Colonic mucosa (tissue), 4 donors: ENCODE measurements around the gene RAD18. TPM values are rescaled to one million over a fixed set of nuclear protein-coding genes. Genes with fewer than 3 reads are reported as not detected.

Experiments used
- DNase-seq: peaks from one replicate; pipeline ENCODE4 v3.0.0-alpha.2; 2020
- H3K27ac ChIP-seq: fragments of 200-600 bp; one replicate; pipeline ENCODE4 v1.8.0; 2021
- H3K27me3 ChIP-seq: fragments of 200-600 bp; one replicate; pipeline ENCODE4 v1.8.0; 2021
- H3K36me3 ChIP-seq: fragments of 200-600 bp; one replicate; pipeline ENCODE4 v1.8.0; 2021
- H3K4me1 ChIP-seq: fragments of 200-600 bp; one replicate; pipeline ENCODE4 v1.8.0; 2021; ENCODE audit warnings: mild to moderate bottlenecking
- H3K4me3 ChIP-seq: fragments of 200-600 bp; one replicate; pipeline ENCODE4 v1.8.0; 2021
- H3K9ac ChIP-seq, 2 donors: one replicate each; pipeline ENCODE4 v1.7.0; 2013; ENCODE audit warnings: control low read depth in 2 of 2, low read depth in 2 of 2, low read length in 2 of 2
- H3K9me3 ChIP-seq: fragments of 200-600 bp; one replicate; pipeline ENCODE4 v1.8.0; 2021
- intact Hi-C: fragments of 100-400 bp; cut with DNase I; formaldehyde crosslinking; loops from one replicate; pipeline ENCODE4 v1.14.1; 2022
- total RNA-seq, 2 donors: library from RNA; stranded (reverse); fragmentation: NEBNext Ultra II Directional in 1 of 2; extraction: Animal tissue kit (Norgen Biotek cat#: 25700) in 1 of 2; gene quantifications; one replicate each; pipeline ENCODE4 v1.2.1, GENCODE V29; 2021
- TF ChIP-seq, protein P1 (sequence below): fragments of 200-600 bp; IDR thresholded peaks from one replicate; pipeline ENCODE4 v1.8.0; 2022; ENCODE audit warnings: antibody characterized with exemption, mild to moderate bottlenecking
- donor health status: healthy.
- donor health status: DM: no; HTN: no; CAD: no.
- donor health status: DM: no; HTN: no; CAD: no.

RAD18 gene, protein sequence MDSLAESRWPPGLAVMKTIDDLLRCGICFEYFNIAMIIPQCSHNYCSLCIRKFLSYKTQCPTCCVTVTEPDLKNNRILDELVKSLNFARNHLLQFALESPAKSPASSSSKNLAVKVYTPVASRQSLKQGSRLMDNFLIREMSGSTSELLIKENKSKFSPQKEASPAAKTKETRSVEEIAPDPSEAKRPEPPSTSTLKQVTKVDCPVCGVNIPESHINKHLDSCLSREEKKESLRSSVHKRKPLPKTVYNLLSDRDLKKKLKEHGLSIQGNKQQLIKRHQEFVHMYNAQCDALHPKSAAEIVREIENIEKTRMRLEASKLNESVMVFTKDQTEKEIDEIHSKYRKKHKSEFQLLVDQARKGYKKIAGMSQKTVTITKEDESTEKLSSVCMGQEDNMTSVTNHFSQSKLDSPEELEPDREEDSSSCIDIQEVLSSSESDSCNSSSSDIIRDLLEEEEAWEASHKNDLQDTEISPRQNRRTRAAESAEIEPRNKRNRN
- 10 to 100 TPM; 12.2 to 25.9 TPM for total RNA-seq

DNA sequence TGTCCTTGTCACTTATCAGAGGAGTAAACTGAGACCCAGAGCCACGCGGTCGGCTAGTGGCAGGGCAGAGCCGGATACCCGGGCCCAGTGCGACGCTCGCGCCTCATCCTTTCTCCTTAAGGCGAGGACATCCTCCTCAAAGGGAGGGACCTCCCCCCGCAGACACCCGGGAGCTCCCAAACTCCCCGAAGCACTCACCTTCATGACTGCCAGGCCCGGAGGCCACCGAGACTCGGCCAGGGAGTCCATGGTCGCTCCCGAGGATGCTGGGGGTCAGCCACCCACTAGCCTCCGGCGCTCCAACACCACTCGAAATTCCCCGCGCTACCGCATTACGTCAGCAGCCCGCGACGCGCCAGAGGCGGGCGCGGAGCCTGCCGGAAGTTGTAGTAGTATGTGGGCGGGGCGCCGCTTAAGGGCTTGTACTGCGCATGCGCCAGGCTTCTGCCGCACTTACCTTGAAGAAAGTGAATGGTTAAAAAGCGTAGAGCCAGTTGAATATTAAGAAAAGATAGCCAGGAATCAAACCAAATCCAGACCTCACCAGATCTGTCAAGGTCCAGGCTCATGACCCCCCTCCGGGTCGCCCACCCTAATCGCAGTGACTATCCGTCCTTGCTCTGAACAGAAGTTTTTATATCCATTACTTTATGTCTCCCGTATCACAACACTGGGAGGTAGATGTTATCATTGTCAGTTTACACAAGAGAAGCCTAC, at the start of gene RAD18:
Gene RAD18 (minus strand): TSS at position 336 of the 717 bp plus-strand sequence. CDS start 87 bp downstream, at position 249.
- Histone ChIP-seq H3K36me3 (no peaks in the 10 kb centered on the region), H3K27ac (peak within 1 kb of the TSS; percentile 81), H3K4me1 (peaks cover 7% of the 10 kb centered on the region), H3K27me3 (no peaks in the 10 kb centered on the region), H3K9ac (peak within 1 kb of the TSS; percentile 57 to 68), H3K4me3 (peak within 1 kb of the TSS; percentile 86), H3K9me3 (no peaks in the 10 kb centered on the region)
- DNase-seq, result peak; percentile 94
- TF ChIP-seq, protein P1, sequence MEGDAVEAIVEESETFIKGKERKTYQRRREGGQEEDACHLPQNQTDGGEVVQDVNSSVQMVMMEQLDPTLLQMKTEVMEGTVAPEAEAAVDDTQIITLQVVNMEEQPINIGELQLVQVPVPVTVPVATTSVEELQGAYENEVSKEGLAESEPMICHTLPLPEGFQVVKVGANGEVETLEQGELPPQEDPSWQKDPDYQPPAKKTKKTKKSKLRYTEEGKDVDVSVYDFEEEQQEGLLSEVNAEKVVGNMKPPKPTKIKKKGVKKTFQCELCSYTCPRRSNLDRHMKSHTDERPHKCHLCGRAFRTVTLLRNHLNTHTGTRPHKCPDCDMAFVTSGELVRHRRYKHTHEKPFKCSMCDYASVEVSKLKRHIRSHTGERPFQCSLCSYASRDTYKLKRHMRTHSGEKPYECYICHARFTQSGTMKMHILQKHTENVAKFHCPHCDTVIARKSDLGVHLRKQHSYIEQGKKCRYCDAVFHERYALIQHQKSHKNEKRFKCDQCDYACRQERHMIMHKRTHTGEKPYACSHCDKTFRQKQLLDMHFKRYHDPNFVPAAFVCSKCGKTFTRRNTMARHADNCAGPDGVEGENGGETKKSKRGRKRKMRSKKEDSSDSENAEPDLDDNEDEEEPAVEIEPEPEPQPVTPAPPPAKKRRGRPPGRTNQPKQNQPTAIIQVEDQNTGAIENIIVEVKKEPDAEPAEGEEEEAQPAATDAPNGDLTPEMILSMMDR, result no peak
- intact Hi-C loops, result no loop called here

DNA sequence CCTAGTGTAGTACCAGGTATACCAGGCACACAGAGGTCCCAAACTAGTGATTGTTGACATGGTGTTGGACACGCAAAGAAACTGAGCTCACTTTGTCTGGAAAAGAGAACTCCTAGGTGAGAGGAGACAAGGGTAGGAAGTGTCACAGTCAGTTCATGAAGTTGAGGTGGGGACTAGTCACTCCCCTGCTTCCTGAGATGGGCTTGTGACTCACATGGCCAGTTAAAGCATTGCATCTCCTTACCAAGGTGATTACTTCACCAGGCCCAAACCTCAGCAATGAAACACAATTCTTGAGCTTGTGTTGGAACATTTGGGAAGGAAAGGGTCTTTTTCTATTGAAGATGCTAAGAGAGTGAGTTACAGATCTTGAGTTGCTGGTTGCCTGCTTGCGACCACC, 49.2 kb upstream of the RAD18 start:
- H3K4me1 ChIP-seq, result no peaks in the 10 kb centered on the region
- no peaks in the 10 kb centered on the region for H3K27me3 ChIP-seq
- no peak overlapping the region for H3K4me3 ChIP-seq
- no peak overlapping the region for H3K27ac ChIP-seq
- no peak for DNase-seq
- TF ChIP-seq, protein P1, result no peak
- H3K36me3 ChIP-seq, result no peaks in the 10 kb centered on the region
- H3K9me3 ChIP-seq, result no peaks in the 10 kb centered on the region
- intact Hi-C loops, result no loop called here
- no peak overlapping the region for H3K9ac ChIP-seq

DNA sequence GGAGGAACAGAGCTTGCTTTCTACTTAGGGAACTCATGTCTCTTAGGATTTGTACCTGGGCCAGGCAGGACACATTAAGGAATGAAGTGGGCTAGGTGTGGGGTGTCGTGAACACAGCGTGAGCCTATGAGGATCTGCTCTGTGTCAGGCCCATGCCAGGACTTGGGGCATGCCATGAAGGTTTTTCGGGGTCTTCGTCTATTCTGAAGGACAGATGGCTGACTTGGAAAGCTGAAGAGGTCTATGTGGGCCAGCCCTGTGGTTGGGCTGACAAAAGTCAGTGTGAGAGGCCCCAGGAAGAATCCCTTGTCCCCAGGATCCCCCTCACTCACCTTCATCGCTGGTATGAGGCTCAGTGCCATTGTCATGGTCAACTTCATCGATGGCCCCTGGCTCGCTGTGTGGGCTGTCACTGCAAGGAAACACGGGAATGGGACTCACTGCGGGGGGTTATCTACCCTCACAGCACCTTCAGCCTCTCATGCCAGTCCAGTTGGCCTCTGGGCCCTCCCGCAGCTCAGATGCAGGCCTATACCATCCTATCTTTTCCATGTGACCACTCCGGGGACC, 46.8 kb upstream of the RAD18 start:
- Histone ChIP-seq H3K4me3 (no peak overlapping the region), H3K9me3 (no peaks in the 10 kb centered on the region), H3K36me3 (no peaks in the 10 kb centered on the region), H3K9ac (no peak overlapping the region), H3K27ac (no peak overlapping the region), H3K27me3 (no peaks in the 10 kb centered on the region), H3K4me1 (no peaks in the 10 kb centered on the region)
- intact Hi-C loops, result no loop called here
- DNase-seq, result no peak
- TF ChIP-seq, protein P1, result no peak

DNA sequence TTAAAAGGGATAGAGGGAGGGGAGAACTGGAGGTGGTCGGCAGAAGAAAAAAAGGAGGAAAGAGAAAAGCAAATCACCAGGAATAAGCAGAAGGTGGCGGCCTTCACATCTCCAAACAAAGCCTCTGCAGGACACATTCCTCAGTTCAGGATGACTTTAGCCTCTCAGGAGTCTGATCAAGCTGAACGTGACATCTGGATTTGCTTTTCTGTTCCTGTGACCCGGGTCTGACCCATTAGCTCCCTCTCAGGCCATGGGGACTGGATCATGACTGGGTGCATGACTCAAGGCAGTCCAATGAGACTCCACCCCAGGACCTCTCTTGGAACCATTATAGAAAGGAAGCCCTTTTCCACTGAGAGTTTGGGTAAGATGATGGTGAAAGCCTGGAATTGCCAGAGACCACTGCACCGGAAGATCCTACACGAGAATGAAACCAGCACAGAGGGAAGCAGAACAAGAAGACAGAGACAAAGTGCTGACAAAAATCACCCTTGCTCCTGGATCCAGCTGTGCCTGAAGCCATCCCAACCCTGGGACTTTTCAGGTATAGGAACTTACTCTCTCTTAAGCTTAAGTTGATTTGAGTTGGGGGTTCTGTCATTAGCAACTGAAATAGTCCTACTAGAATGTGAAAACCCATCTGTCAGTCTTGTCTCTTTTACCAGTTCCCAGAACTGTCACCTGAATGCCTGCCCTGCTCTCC, 45.4 kb upstream of the RAD18 start:
- H3K27ac ChIP-seq, result no peak overlapping the region
- no peak for DNase-seq
- no peaks in the 10 kb centered on the region for H3K36me3 ChIP-seq
- TF ChIP-seq, protein P1, result no peak
- H3K9me3 ChIP-seq, result no peaks in the 10 kb centered on the region
- no peak overlapping the region for H3K9ac ChIP-seq
- no peaks in the 10 kb centered on the region for H3K4me1 ChIP-seq
- H3K4me3 ChIP-seq, result no peak overlapping the region
- H3K27me3 ChIP-seq, result no peaks in the 10 kb centered on the region
- intact Hi-C loops, result no loop called here

DNA sequence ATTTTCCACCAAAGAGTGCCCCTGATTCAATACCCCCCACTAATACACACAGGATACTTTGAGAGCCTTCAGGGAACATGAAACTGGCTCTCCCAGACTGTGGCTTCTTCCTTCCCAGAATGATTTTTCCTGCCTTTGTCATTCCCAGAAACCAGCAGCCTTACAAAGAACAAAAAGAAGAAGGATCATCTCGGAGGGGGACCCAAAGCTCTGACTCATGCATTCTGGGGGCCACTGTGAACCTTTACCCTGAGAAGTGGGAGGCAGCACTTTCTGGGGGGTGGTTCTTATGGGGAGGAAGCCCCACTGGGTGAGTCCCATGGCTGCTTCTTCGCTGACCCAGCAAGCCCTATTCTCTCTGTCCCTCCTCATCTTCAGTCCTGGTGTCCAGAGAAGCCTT, 44.7 kb upstream of the RAD18 start:
- Histone ChIP-seq H3K4me1 (no peaks in the 10 kb centered on the region), H3K27me3 (no peaks in the 10 kb centered on the region), H3K27ac (no peak overlapping the region), H3K36me3 (no peaks in the 10 kb centered on the region), H3K9ac (no peak overlapping the region), H3K4me3 (no peak overlapping the region), H3K9me3 (no peaks in the 10 kb centered on the region)
- intact Hi-C loops, result no loop called here
- DNase-seq, result no peak
- TF ChIP-seq, protein P1, result no peak
